ENCODE results near the gene LIN7B.
"Not testable (repeated sequence)": the region's sequence is repeated elsewhere in the genome, so short reads cannot be mapped to it uniquely, and the experiment has no call there.

Gene LIN7B

GRCh38 chr19:49119411-49120324, 5.5 kb downstream of the LIN7B start, which contains the start of gene PPFIA3:
PPFIA3 (plus strand) TSS chr19:49119544; CDS start chr19:49127874, 8,330 bp downstream.
- peak; percentile 83 for DNase-seq (ENCODE audit: low spot score)

DNA sequence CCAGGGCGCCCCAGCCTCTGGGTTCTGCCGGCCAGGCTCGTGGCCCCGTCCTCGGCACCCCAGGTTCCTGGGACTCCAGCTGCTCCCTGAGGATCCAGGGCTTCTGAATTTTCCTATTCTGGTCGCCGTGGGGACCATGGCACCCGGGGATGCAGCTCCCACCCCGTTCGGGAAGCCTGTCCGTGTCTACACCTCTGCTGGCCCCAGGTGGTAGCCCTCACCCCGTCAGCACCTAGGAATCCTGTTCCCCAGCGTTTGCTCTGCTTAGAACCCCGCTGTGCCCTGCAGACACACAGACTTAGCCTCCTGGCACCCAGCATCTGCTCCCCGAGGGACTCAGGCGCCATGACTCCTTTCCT, 6.1 kb downstream of the LIN7B start:
- no peak for DNase-seq (ENCODE audit: low spot score)

- DNase-seq (ENCODE audit: low spot score): no peak
These were observed 6.7 kb downstream of the LIN7B start for GRCh38 chr19:49120868-49121267.

DNA sequence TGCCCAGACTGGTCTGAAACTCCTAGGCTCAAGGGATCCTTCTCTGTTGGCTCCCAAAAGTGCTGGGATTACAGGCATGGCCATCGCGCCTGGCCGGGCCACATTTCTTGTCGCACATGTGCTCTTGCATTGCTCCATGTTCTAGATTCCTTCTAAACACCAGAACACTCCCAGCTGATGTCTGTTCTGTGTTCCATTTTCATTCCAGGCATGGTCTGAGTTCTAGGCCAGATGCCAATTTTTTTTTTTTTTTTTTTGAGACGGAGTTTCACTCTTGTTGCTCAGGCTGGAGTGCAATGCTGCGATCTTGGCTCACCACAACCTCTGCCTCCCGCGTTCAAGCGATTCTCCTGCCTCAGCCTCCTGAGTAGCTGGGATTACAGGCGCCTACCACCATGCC, 7.7 kb downstream of the LIN7B start:
- not testable (repeated sequence) for DNase-seq (ENCODE audit: low spot score)

- DNase-seq (ENCODE audit: low spot score): not testable (repeated sequence)
These were observed 9.1 kb downstream of the LIN7B start for GRCh38 chr19:49123285-49123684.

DNA sequence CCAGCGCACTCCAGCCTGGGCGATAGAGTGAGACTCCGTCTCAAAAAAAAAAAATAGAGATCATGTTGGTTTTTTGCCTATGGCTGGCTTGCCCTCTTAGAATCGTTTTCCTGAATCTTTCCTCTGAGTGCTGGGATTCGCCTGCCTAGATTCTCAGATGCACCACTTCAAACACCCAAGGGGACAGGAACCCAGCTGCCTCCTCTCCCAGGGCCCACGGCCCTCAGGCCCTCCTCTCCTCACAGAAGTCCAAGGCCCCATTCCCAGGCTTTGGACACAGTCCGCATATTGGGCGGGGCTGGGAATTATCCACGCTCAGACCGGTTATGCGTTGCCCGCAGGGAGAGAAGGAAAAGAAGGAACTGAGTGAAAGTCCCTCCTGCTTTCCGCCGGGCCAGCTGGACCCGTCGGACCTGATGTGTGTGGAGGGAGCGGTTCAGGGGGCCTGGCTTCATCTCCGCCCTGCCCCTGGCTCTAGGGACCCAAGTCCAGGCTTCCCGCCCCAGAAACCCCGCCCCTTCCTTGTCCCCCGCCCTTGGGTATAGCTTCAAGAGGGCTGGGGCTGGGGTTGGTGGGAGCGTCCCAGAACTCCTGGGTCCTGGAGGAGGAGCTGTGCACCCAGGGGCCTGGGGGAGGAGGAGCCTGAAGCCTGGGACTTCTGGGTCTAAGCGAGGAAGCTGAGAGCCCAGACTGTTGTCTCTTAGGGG, 11.0 kb downstream of the LIN7B start:
- no peak for DNase-seq (ENCODE audit: low spot score)

DNA sequence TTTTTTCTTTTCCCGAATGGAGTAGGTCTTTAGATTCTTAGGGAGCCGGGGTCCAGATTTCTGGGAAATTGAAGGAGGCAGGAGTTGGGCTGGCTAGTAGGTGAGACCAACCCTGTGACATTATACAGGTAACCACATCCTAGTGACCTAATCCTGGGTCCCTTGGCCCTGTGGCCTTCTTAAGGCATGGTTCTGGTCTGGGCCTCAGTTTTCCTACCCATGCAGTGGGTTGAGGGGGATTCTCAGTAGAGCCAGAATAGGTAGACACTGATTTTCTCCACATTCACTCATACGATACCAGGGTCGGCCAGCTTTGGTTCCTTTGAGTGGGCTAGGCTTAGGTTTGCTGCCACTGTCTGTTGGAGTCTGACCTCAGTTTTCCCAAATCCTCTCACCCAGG, 12.4 kb downstream of the LIN7B start:
- no peak for DNase-seq (ENCODE audit: low spot score)

DNA sequence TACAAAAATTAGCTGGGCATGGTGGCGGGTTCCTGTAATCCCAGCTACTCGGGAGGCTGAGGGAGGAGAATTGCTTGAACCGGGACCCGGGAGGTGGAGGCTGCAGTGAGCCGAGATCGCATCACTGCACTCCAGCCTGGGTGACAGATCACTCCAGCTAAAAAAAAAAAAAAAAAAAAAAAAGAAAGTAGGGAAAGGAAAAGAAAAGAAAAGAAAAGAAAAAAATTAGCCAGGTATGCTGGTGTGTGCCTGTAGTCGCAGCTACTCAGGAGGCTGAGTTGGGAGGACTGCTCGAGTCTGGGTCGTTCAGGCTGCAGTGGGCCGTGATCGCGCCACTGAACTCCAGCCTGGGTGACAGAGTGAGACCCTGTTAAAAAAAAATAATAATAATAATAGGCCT, 13.1 kb downstream of the LIN7B start:
- not testable (repeated sequence) for DNase-seq (ENCODE audit: low spot score)

DNA sequence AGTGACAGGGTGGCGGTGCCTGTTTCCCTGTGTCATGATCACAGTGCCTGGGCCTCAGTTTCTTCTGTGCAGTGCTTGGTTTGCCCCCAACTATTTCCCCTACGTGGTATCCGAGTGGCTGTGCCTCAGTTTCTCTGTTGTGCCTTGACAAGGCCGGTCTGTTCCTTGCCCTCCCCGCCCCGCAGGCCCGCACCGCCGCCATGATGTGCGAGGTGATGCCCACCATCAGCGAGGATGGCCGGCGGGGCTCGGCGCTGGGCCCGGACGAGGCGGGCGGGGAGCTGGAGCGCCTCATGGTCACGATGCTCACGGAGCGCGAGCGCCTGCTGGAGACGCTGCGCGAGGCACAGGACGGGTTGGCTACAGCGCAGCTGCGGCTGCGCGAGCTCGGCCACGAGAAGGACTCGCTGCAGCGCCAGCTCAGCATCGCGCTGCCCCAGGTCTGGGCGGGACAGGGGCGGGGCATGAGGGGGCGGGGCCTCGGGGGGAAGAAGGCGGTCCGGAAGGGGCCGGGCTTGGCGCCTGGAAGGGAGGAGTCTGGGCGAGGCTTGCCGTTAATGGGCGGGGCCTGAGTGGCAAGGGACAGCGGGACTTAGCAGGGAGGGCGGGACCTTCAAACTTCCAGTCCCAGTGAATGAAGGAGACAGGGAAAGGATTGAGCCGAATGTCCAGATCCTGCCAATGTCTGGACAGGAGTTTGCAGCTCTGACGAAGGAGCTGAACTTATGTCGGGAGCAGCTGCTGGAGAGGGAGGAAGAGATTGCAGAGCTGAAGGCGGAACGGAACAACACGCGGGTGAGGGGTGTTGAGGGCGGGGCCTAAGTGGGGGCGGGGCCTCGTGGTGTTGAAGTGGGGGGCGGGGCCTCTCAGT, 13.7 kb downstream of the LIN7B start:
- peak; percentile 98 for DNase-seq (ENCODE audit: low spot score)

GRCh38 chr19:49128545-49129237, 14.5 kb downstream of the LIN7B start:
- no peak for DNase-seq (ENCODE audit: low spot score)

GRCh38 chr19:49129238-49129583, 15.0 kb downstream of the LIN7B start:
- no peak for DNase-seq (ENCODE audit: low spot score)

- no peak for DNase-seq (ENCODE audit: low spot score)
These were observed 16.2 kb downstream of the LIN7B start for GRCh38 chr19:49130325-49130724.

DNA sequence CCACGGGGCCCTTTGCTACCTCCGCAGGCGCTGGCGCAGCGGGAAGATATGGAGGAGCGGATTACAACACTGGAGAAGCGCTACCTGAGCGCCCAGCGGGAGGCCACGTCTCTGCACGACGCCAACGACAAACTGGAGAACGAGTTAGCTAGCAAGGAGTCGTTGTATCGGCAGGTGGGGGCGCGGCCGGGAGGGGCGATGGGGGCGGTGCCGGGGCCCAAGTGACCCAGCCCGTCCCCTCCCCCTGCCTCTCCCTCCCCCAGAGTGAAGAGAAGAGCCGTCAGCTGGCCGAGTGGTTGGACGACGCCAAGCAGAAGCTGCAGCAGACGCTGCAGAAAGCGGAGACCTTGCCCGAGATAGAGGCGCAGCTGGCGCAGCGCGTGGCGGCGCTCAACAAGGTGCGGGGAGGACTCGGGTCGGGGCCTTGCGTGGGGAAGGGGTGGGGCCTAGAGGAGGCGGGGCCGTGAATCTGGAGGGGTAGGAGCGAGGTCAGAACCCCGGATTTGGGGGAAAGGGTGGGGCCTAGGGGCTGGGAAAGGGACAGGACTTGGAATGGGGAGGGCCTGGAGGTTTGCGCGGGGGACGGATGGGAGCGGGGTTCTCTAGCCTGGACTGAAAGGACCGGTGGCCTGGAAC, 18.9 kb downstream of the LIN7B start:
- DNase-seq (ENCODE audit: low spot score): peak; percentile 64

GRCh38 chr19:49133621-49134454, 19.7 kb downstream of the LIN7B start:
- DNase-seq (ENCODE audit: low spot score): peak; percentile 81

DNA sequence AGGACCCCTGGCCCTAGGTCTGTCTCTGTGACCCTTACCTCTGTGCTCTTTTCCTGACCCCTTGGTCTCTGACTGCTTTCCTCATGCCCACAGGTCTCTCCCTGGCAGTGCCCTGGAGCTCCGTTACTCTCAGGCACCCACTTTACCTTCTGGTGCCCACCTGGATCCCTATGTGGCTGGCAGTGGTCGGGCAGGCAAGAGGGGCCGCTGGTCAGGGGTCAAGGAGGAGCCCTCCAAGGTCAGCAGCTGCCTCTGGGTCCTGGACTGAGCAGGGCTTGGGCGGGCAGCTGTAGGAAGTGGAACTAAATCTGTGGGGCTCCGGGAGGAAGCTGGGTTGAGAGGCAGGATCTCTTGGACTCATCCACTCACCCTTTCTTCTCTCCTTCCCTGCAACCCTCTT, 21.5 kb downstream of the LIN7B start:
- no peak for DNase-seq (ENCODE audit: low spot score)

DNA sequence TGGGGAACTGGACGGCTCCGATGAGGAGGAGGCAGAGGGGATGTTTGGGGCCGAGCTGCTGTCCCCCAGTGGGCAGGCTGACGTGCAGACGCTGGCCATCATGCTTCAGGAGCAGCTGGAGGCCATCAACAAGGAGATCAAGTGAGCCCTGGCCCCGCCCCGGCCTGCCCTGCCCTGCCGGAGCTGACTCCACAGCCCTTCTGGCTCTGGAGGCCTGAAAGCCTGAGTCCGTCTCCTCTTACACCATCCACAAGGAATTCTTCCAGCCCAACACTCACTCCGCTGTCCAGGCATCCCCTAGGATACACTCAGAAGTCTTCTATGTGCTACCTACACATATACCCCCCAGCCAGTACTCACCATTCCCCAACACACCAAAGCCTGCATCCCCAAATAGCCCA, 22.6 kb downstream of the LIN7B start:
- DNase-seq (ENCODE audit: low spot score): peak; percentile 64

- DNase-seq (ENCODE audit: low spot score): no peak
These were observed 26.8 kb downstream of the LIN7B start for GRCh38 chr19:49140951-49141350.

DNA sequence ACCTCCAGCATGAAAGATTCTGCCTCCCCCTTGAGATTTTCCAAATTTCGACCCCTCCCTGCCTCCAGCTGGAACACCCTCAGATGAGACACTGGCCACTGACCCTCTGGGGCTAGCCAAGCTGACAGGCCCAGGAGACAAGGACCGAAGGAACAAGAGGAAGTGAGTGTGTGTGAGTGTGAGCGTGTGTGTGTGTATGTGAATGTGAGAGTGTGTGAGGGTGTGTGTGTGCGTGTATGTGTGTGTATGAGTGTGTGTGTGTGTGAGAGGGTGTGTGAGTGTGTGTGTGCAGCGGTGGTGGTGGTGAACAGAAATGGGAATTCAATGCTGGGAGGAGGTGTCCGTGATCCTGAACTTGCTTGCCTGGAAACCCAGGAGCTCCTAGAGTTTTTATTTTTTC, 27.2 kb downstream of the LIN7B start:
- DNase-seq (ENCODE audit: low spot score): no peak

- peak; percentile 89 for DNase-seq (ENCODE audit: low spot score)
These were observed 28.7 kb downstream of the LIN7B start for GRCh38 chr19:49142866-49143335.
